Colonic mucosa (tissue), 4 donors: ENCODE measurements around the gene GPR31. TPM values are rescaled to one million over a fixed set of nuclear protein-coding genes. Genes with fewer than 3 reads are reported as not detected.

Experiments
- DNase-seq: peaks from one replicate; pipeline ENCODE4 v3.0.0-alpha.2; 2020
- H3K27ac ChIP-seq: fragments of 200-600 bp; one replicate; pipeline ENCODE4 v1.8.0; 2021
- H3K27me3 ChIP-seq: fragments of 200-600 bp; one replicate; pipeline ENCODE4 v1.8.0; 2021
- H3K36me3 ChIP-seq: fragments of 200-600 bp; one replicate; pipeline ENCODE4 v1.8.0; 2021
- H3K4me1 ChIP-seq: fragments of 200-600 bp; one replicate; pipeline ENCODE4 v1.8.0; 2021; ENCODE audit warnings: mild to moderate bottlenecking
- H3K4me3 ChIP-seq: fragments of 200-600 bp; one replicate; pipeline ENCODE4 v1.8.0; 2021
- H3K9ac ChIP-seq, 2 donors: one replicate each; pipeline ENCODE4 v1.7.0; 2013; ENCODE audit warnings: control low read depth in 2 of 2, low read depth in 2 of 2, low read length in 2 of 2
- H3K9me3 ChIP-seq: fragments of 200-600 bp; one replicate; pipeline ENCODE4 v1.8.0; 2021
- intact Hi-C: fragments of 100-400 bp; cut with DNase I; formaldehyde crosslinking; loops from one replicate; pipeline ENCODE4 v1.14.1; 2022
- total RNA-seq, 2 donors: library from RNA; stranded (reverse); fragmentation: NEBNext Ultra II Directional in 1 of 2; extraction: Animal tissue kit (Norgen Biotek cat#: 25700) in 1 of 2; gene quantifications; one replicate each; pipeline ENCODE4 v1.2.1, GENCODE V29; 2021
- TF ChIP-seq, protein P1 (sequence below): fragments of 200-600 bp; IDR thresholded peaks from one replicate; pipeline ENCODE4 v1.8.0; 2022; ENCODE audit warnings: antibody characterized with exemption, mild to moderate bottlenecking
- donor health status: healthy.
- donor health status: DM: no; HTN: no; CAD: no.
- donor health status: DM: no; HTN: no; CAD: no.

Gene GPR31
- total RNA-seq, 2 donors from 2014 or later, result not detected

DNA sequence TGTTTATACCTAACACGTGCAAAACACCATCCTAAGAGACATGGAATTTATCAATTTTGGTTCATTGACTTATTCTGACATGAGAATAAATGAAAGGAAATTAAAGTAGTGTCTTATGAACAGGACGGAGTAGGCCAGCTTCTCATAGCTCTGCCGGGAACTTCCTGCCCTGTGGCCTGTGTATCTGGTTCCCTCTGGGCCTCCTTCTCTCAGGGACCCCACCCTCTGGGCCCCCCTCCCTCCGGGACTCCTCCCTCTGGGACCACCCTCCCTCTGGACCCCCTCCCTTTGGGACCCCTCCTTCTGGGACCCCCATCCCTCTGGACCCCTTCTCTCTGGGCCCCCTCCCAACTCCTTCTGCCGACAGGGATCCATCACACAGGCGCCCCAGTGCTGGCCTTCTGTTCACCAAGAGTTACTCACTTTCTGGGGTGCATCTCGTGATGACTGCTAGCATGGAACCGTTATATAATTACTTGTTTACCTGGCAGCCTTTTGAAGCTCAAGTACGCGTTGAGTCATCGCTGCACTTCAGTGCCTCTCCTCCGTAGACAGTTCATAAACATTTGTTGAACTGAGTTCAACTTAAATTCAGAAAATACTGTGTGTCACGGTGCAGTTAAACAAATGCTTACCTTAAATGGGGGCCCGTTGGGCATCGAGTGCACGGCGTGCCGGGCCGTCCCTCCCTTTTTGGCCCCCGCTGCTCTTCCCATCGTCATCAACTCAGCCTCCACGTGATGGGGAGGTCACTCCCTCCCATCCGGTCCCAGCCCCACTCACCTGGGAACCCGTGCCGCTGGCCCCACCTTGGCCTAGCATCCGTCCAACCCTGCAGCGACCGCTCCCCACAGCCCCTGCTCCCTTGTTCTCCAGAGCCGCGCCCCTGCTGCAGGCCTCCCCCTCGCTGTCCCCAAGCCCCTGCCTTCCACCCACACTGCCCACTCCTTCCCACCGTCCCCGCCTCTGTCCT lies 26.8 kb downstream of the GPR31 start:
- Histone ChIP-seq H3K27me3 (no peaks in the 10 kb centered on the region), H3K36me3 (no peaks in the 10 kb centered on the region), H3K4me3 (no peak overlapping the region), H3K9ac (no peak overlapping the region), H3K4me1 (no peaks in the 10 kb centered on the region), H3K9me3 (no peaks in the 10 kb centered on the region), H3K27ac (no peak overlapping the region)
- intact Hi-C loops, result no loop called here
- DNase-seq, result no peak
- TF ChIP-seq, protein P1, sequence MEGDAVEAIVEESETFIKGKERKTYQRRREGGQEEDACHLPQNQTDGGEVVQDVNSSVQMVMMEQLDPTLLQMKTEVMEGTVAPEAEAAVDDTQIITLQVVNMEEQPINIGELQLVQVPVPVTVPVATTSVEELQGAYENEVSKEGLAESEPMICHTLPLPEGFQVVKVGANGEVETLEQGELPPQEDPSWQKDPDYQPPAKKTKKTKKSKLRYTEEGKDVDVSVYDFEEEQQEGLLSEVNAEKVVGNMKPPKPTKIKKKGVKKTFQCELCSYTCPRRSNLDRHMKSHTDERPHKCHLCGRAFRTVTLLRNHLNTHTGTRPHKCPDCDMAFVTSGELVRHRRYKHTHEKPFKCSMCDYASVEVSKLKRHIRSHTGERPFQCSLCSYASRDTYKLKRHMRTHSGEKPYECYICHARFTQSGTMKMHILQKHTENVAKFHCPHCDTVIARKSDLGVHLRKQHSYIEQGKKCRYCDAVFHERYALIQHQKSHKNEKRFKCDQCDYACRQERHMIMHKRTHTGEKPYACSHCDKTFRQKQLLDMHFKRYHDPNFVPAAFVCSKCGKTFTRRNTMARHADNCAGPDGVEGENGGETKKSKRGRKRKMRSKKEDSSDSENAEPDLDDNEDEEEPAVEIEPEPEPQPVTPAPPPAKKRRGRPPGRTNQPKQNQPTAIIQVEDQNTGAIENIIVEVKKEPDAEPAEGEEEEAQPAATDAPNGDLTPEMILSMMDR, result no peak

DNA sequence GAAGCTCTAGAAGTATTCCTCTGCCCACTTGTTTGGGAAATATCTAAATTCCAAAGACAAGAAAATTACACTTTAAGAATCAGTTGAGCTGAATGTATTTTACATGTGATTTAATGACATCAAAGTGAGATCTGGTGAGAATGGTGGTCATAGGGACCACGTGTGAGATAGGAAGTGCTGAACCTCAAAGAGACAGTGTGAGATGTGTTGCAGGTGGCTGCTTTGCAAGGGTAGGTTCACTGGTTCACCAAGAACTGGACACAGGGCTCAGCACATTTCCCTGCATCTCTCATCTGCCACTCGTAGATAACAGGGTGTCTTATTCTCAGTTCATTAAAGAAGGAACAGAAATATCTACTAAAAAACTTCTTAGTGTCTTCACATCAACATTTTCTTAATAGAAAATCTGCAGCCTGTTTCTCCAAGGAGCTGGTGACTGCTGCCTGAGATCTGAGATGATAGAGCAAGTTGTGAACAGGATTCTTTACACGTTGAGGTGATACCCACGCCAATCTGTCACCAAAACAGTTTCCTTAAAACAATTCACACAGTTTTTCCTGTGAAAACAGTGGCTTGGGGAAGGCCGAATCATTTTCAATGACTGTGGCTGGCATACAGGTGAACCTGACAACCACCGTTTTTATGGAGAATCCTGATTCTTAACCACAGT lies 27.6 kb downstream of the GPR31 start:
- no peaks in the 10 kb centered on the region for H3K4me1 ChIP-seq

DNA sequence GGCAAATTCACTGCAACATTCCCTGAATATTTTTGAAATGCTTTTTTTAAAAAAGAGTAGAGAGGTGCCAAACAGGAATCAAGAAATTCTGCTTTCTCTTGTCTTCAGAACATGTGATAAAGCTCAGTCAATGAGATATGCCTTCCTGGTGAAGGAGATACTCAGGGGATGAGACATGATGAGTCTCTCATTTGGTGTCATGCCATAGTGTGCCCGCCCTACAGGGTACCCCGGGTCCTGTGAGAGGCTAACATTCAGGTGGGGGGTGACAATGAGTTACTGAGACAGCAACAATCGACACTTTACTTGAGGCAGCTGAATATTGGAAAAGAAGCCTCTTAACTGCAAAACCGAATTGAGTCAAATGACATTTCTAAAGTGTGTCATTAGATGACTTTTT lies 28.2 kb downstream of the GPR31 start:
- no peaks in the 10 kb centered on the region for H3K9me3 ChIP-seq
- H3K9ac ChIP-seq, result no peak overlapping the region
- no peaks in the 10 kb centered on the region for H3K4me1 ChIP-seq
- H3K4me3 ChIP-seq, result no peak overlapping the region
- H3K27me3 ChIP-seq, result no peaks in the 10 kb centered on the region
- no peaks in the 10 kb centered on the region for H3K36me3 ChIP-seq
- TF ChIP-seq, protein P1, result no peak
- H3K27ac ChIP-seq, result no peak overlapping the region
- no peak for DNase-seq
- intact Hi-C loops, result no loop called here

More for the DNA sequence above, 27.6 kb downstream of the GPR31 start:
- no peaks in the 10 kb centered on the region for H3K27me3 ChIP-seq
- H3K9me3 ChIP-seq, result no peaks in the 10 kb centered on the region
- no peak overlapping the region for H3K9ac ChIP-seq
- no peaks in the 10 kb centered on the region for H3K36me3 ChIP-seq
- no peak overlapping the region for H3K4me3 ChIP-seq
- TF ChIP-seq, protein P1, result no peak
- H3K27ac ChIP-seq, result no peak overlapping the region
- no peak for DNase-seq
- intact Hi-C loops, result no loop called here

DNA sequence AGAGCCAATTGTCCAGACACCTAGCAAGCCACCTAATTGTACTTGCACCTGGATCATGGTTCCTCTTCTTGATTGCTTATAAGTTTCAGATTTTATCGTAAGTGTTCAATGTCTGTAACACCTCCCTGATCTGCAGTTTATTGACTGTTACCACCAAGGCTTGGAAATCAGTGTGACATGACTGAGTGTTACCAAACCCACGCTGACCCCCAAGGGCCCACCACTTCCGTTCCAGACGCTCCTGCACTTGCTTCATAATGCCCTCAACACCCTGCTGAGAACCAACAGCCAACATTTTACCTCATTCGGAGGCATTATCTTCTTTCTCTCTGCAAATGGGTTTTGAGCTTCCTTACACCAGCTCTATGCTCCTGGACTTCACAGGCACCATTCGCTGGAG lies 28.6 kb downstream of the GPR31 start:
- no peak for DNase-seq
- no peak overlapping the region for H3K4me3 ChIP-seq
- TF ChIP-seq, protein P1, result no peak
- no peaks in the 10 kb centered on the region for H3K27me3 ChIP-seq
- H3K9me3 ChIP-seq, result no peaks in the 10 kb centered on the region
- no peak overlapping the region for H3K27ac ChIP-seq
- no peak overlapping the region for H3K9ac ChIP-seq
- H3K4me1 ChIP-seq, result no peaks in the 10 kb centered on the region
- intact Hi-C loops, result no loop called here
- H3K36me3 ChIP-seq, result no peaks in the 10 kb centered on the region

DNA sequence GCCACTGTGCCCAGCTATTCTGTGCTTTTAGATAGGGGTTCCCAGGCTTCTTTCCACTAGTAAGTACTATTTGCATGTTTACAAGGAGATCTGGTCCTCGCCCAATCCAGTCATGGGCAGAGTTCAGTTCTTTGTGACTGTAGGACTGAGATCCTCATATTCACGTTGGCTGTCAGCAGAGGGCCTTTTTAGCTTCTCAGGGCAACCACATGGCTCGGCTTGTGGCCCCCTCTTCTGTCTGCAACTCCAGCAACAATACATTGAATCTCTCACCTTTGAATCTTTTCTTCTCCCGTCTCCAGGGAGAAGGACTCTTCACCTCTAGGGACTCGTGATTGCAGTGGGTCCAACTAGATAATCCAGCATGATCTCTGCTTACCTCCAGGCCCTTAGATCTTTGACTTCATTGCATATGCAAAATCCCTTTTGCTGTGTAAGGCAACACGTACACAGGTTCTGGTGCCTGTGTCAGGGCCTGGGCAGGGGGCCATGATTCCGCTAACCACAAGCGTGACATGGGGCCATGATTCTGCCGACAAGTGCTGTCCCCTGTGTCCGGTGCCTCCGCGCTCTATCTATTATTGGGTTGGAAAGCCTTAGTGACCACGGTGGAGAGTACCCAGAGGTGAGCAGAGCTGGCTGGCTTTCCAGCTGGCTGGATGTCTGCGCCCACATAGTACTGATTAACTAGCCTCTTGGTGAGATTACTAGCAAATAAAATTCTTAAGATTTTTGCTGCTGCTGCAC lies 29.8 kb downstream of the GPR31 start:
- Histone ChIP-seq H3K4me3 (no peak overlapping the region), H3K36me3 (no peaks in the 10 kb centered on the region), H3K9ac (no peak overlapping the region), H3K27me3 (no peaks in the 10 kb centered on the region), H3K4me1 (peaks cover 4% of the 10 kb centered on the region), H3K27ac (no peak overlapping the region), H3K9me3 (no peaks in the 10 kb centered on the region)
- intact Hi-C loops, result no loop called here
- TF ChIP-seq, protein P1, result no peak
- no peak for DNase-seq
